BJ (cell line): ENCODE data around the gene SRGAP2C. TPM values are rescaled to one million over a fixed set of nuclear protein-coding genes. Genes with fewer than 3 reads are reported as not detected.
A peak's percentile ranks its signal among the peaks of the same experiment; 100 is the strongest.
"Not testable (repeated sequence)": the region's sequence is repeated elsewhere in the genome, so short reads cannot be mapped to it uniquely, and the experiment has no call there.

Experiments
- CTCF ChIA-PET: fragments of 350-600 bp; formaldehyde crosslinking; extraction: SDS; loops from one replicate; lab custom pipeline; 2021; ENCODE audit warnings: antibody characterized with exemption, inconsistent platforms; lab: Yijun Ruan, JAX
- POLR2A ChIA-PET: fragments of 300-600 bp; sonication (Branson Sonifier 250); formaldehyde crosslinking; extraction: SDS; loops from one replicate; lab custom pipeline; 2021; ENCODE audit warnings: antibody characterized with exemption; lab: Charles Lee
- DNase-seq: peaks from one replicate; pipeline ENCODE4 v3.0.0-alpha.2; 2011; ENCODE audit warnings: low read depth
- H3K27me3 ChIP-seq: 2 replicates; pipeline ENCODE4 v1.6.0; 2011; ENCODE audit warnings: low read length; ENCODE audit not compliant: control insufficient read depth, insufficient read depth
- H3K36me3 ChIP-seq: 2 replicates; pipeline ENCODE4 v1.5.1; 2011; ENCODE audit warnings: low read length; ENCODE audit not compliant: control insufficient read depth, insufficient read depth
- H3K4me3 ChIP-seq: 2 replicates; pipeline ENCODE4 v1.5.1; 2011; ENCODE audit warnings: low read depth, mild to moderate bottlenecking, control low read depth, low read length
- CTCF ChIP-seq: IDR thresholded peaks from 2 replicates; pipeline ENCODE4 v1.5.1; 2011; ENCODE audit warnings: low read depth, mild to moderate bottlenecking, control low read depth, inconsistent platforms, low read length, moderate library complexity; ENCODE audit not compliant: insufficient read depth
- polyA minus RNA-seq: library from RNA; depleted of rRNA, polyadenylated mRNA; stranded (reverse); fragments of >200 nt; gene quantifications from 2 replicates; pipeline ENCODE4 v1.2.3, GENCODE V29; 2011; rRNA and poly(A)+ RNA removed
- polyA plus RNA-seq: library from polyadenylated mRNA; depleted of rRNA; stranded (reverse); fragments of >200 nt; gene quantifications from 2 replicates; pipeline ENCODE4 v1.2.3, GENCODE V29; 2011; rRNA removed

SRGAP2C gene
- polyA plus RNA-seq (5.0 and 5.6 TPM in 2 replicates), polyA minus RNA-seq (7.4 and 9.2 TPM in 2 replicates)

GRCh38 chr1:121184290-121185127 lies at the start of gene SRGAP2C, which contains the start of gene FAM72B:
Gene SRGAP2C, plus strand, starts transcription at chr1:121184975. Its CDS starts 2,472 bp downstream, at chr1:121187447.
Gene FAM72B, minus strand, starts transcription at chr1:121184340. Its CDS starts 851 bp downstream, at chr1:121183489.
- CTCF ChIA-PET, H3K36me3 ChIP-seq, H3K27me3 ChIP-seq, POLR2A ChIA-PET: not testable (repeated sequence)
- DNase-seq, result peak; percentile 100
- peak within 1 kb of the TSS; percentile 42 for H3K4me3 ChIP-seq

- POLR2A ChIA-PET, H3K4me3 ChIP-seq, CTCF ChIA-PET, DNase-seq, H3K27me3 ChIP-seq, H3K36me3 ChIP-seq: not testable (repeated sequence)
Measured at GRCh38 chr1:121140393-121140792, 44.4 kb upstream of the SRGAP2C start.

GRCh38 chr1:121148489-121149190 lies 36.1 kb upstream of the SRGAP2C start:
- H3K4me3 ChIP-seq, H3K36me3 ChIP-seq, H3K27me3 ChIP-seq, POLR2A ChIA-PET, DNase-seq, CTCF ChIA-PET: not testable (repeated sequence)

GRCh38 chr1:121151294-121151693 lies 33.5 kb upstream of the SRGAP2C start:
- H3K27me3 ChIP-seq, DNase-seq, H3K4me3 ChIP-seq, H3K36me3 ChIP-seq, POLR2A ChIA-PET, CTCF ChIA-PET: not testable (repeated sequence)

- H3K4me3 ChIP-seq, POLR2A ChIA-PET, DNase-seq, CTCF ChIA-PET, H3K27me3 ChIP-seq, H3K36me3 ChIP-seq: not testable (repeated sequence)
Measured at GRCh38 chr1:121152788-121153187, 32.0 kb upstream of the SRGAP2C start.

- H3K27me3 ChIP-seq, H3K4me3 ChIP-seq, DNase-seq, H3K36me3 ChIP-seq, POLR2A ChIA-PET, CTCF ChIA-PET: not testable (repeated sequence)
Measured at GRCh38 chr1:121154811-121155210, 30.0 kb upstream of the SRGAP2C start.

- DNase-seq, H3K27me3 ChIP-seq, H3K36me3 ChIP-seq, CTCF ChIA-PET, H3K4me3 ChIP-seq, POLR2A ChIA-PET: not testable (repeated sequence)
- TF ChIP-seq CTCF, result peak; percentile 34
Measured at GRCh38 chr1:121155671-121156358, 29.0 kb upstream of the SRGAP2C start.

GRCh38 chr1:121156958-121157603 lies 27.7 kb upstream of the SRGAP2C start:
- H3K4me3 ChIP-seq, CTCF ChIA-PET, POLR2A ChIA-PET, H3K27me3 ChIP-seq, DNase-seq, H3K36me3 ChIP-seq: not testable (repeated sequence)

- DNase-seq, POLR2A ChIA-PET, H3K36me3 ChIP-seq, H3K4me3 ChIP-seq, H3K27me3 ChIP-seq, CTCF ChIA-PET: not testable (repeated sequence)
Measured at GRCh38 chr1:121157609-121158008, 27.2 kb upstream of the SRGAP2C start.

GRCh38 chr1:121160118-121160517 lies 24.7 kb upstream of the SRGAP2C start:
- H3K4me3 ChIP-seq, H3K36me3 ChIP-seq, POLR2A ChIA-PET, H3K27me3 ChIP-seq, CTCF ChIA-PET, DNase-seq: not testable (repeated sequence)
